ENCODE results near the gene TSPAN10. TPM values are rescaled to one million over a fixed set of nuclear protein-coding genes. Genes with fewer than 3 reads are reported as not detected.
"Not testable (repeated sequence)": the region's sequence is repeated elsewhere in the genome, so short reads cannot be mapped to it uniquely, and the experiment has no call there.

Gene TSPAN10
- total RNA-seq, 1 donor = 0.10 TPM

DNA sequence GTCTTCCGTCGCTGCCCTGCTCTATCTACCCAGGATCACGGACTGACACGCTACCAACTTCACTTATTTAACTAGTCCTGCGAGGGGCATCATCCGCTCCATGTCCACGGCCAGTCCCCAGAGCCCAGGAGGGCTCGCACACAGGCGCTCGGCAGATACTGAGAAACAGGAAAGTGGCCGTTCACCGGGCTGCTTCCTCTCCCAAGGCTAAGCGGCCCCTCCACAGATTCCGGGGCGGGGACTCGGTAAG, 29.0 kb downstream of the TSPAN10 start:
- Histone ChIP-seq H3K4me1 (ENCODE audit: insufficient read depth, low read length) (peaks cover 30% of the 10 kb centered on the region), H3K9me3 (ENCODE audit: low read depth, low read length) (no peaks in the 10 kb centered on the region), H3K4me3 (ENCODE audit: low read length) (peak overlapping the region; percentile 90), H3K27me3 (ENCODE audit: insufficient read depth, low read length) (no peaks in the 10 kb centered on the region)

DNA sequence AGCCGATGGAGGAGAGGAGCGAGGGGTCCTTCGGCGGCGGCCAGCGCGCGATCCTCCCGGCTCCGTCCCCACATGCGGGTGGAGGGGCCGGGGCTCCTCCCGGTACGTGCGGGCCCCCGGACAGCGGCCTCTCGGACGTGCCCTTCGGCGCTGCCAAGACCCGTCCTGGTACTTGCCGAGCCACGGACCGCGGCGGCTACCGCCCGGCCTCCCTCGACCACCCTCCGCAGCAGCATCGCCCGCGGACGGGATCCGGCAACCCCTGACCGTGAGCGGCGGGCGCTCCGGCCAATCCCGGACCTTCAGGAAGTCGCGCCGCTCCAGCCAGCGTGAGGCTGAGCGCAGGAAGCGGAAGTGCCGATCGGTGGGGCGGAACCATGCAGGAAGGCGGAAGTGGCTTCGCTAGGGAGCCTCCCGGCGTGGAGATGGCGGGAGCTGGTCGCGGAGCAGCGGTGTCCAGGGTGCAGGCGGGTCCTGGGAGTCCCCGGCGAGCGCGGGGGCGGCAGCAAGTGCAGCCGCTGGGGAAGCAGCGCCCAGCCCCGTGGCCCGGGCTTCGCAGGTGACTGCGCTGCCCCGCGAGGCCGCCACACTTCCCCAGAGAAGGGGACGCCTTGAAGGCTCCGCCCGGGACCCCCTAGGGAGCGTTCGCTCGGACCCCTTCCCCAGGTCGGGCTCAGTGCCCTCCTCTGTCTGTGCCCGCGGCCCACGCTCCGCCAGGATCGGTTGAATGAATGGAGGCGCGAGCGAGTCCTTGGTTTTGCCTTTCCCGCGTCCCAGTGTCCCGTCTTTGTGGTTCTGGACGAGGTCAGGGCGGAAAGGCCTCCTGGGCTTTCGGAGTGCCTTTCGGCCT, 29.6 kb downstream of the TSPAN10 start, which contains the start of the genes CCDC137 and OXLD1:
CCDC137 (plus strand) TSS at position 396 of the 850 bp plus-strand sequence; CDS start at position 426, 30 bp downstream.
OXLD1 (minus strand) TSS at position 264 of the 850 bp plus-strand sequence; CDS start at position 236, 28 bp downstream.
- no peaks in the 10 kb centered on the region for H3K27me3 ChIP-seq (ENCODE audit: insufficient read depth, low read length)
- H3K4me3 ChIP-seq (ENCODE audit: low read length) = peak within 1 kb of the TSS; percentile 90
- H3K4me1 ChIP-seq (ENCODE audit: insufficient read depth, low read length) = peaks cover 30% of the 10 kb centered on the region
- no peaks in the 10 kb centered on the region for H3K9me3 ChIP-seq (ENCODE audit: low read depth, low read length)

DNA sequence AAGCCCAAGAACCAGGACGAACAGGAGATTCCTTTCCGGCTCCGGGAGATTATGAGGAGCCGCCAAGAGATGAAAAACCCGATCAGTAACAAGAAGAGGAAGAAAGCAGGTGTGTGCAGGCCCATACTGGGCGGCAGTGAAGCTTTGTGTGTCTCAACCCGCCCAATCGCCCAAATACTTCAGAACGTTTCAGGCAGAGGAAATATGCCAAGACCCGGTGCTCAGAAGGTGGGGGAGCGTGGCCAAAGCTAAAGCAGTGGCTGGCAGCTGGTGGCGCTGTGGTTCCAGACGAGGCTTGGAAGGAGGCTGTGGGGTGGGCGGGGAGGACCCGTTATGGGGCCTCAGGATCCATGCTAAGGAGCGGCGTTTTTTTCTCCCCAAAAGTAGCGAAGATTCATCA, 30.8 kb downstream of the TSPAN10 start:
- H3K4me1 ChIP-seq (ENCODE audit: insufficient read depth, low read length) = peaks cover 30% of the 10 kb centered on the region
- no peak overlapping the region for H3K4me3 ChIP-seq (ENCODE audit: low read length)
- H3K27me3 ChIP-seq (ENCODE audit: insufficient read depth, low read length) = no peaks in the 10 kb centered on the region
- no peaks in the 10 kb centered on the region for H3K9me3 ChIP-seq (ENCODE audit: low read depth, low read length)

DNA sequence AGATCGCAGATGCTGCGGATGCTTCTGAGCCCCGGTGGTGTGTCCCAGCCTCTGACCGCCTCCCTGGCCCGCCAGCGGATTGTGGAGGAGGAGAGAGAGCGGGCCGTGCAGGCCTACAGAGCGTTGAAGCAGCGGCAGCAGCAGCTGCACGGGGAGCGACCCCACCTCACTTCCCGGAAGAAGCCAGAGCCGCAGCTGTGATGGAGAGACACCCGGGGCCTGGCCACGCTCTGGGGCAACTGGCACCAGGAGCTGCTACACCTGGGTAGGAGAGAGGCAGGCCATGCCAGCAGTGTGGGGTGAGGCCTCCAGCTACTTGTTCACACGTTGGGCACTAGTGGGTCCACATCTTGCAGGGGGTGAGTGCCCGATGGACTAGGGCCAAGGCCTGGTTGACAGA, 35.5 kb downstream of the TSPAN10 start:
- H3K27me3 ChIP-seq (ENCODE audit: insufficient read depth, low read length) = no peaks in the 10 kb centered on the region
- H3K4me3 ChIP-seq (ENCODE audit: low read length) = no peak overlapping the region
- no peaks in the 10 kb centered on the region for H3K9me3 ChIP-seq (ENCODE audit: low read depth, low read length)
- peaks cover 11% of the 10 kb centered on the region for H3K4me1 ChIP-seq (ENCODE audit: insufficient read depth, low read length)

DNA sequence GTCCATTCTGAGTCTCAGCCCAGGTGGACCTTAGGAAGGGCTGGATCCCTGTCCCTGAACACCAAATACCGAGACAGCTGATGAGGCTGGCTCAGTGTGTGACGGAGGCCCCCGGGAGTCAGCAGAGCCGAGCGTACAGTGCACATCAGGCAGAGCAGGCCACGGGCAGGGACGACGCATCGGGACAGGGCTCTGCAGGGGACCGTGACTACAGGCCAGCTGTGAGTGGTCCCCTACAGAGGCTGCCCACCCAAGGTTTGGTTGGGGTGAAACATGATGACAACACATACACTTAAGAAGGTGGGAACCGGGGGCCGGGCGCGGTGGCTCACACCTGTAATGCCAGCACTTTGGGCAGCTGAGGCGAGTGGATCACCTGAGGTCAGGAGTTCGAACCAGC, 36.0 kb downstream of the TSPAN10 start:
- Histone ChIP-seq H3K4me3 (ENCODE audit: low read length) (no peak overlapping the region), H3K4me1 (ENCODE audit: insufficient read depth, low read length) (peaks cover 7% of the 10 kb centered on the region), H3K9me3 (ENCODE audit: low read depth, low read length) (no peaks in the 10 kb centered on the region), H3K27me3 (ENCODE audit: insufficient read depth, low read length) (no peaks in the 10 kb centered on the region)

DNA sequence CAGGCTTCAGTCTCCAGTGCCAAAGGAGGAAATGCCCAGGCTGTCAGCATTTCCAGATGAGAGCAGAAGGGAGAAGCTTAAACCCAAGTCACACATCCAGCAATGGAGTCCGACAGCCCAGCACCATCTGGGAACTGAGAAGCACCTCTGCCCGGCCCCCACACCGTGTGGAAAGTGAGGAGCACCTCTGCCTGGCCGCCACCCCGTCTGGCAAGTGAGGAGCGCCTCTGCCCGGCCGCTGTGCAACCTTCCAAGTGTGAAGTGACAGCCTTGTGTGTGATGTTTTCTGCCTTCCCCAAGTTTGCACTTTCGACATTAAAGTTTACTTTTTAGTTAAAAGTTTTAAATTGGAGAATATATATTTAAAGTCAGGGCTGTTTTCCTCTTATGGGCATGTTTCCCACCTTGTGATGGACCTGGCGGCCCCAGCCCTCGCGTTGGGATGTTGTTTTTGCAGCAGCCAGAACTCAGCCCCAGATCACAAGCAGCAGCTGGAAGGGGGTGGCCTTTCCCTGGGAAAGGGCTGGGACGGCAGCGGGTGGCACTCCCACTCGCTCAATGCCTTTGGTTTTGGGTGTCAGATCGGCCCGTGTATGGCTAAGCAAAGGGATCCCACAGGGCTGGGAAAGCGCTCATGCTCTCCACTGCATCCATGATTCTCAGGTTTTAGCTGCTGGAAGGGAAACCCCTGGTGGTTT, 36.7 kb downstream of the TSPAN10 start:
- no peaks in the 10 kb centered on the region for H3K9me3 ChIP-seq (ENCODE audit: low read depth, low read length)
- H3K4me3 ChIP-seq (ENCODE audit: low read length) = no peak overlapping the region

DNA sequence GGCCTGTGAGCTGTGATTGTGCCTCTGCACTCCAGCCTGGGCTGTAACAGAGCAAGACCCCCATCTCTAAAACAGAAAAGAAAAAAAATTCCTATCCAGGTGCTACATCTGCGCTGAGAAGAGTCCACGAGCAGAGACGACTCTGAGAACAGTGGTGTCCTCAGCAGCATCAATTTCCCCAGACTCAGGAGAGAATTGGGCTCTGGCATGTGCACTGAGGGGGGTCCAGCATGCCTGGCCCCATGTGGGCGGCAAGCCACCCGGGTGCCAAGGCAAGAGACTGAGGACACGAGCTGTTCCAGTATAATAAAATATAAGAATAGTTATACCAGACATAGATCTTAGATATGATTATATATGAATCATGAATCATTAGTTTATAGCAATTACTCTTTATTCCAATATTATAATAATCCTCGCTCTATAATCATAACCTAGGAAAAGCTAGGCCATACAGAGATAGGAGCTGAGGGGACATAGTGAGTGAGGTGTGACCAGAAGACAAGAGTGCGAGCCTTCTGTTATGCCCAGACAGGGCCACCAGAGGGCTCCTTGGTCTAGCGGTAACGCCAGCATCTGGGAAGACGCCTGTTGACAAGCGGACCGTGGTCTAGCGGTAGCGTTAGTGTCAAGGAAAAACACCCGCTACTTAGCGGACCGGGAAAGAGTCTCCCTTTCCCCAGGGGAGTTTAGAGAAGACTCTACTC, 38.7 kb downstream of the TSPAN10 start:
- not testable (repeated sequence) for H3K4me3 ChIP-seq (ENCODE audit: low read length); H3K27me3 ChIP-seq (ENCODE audit: insufficient read depth, low read length); H3K9me3 ChIP-seq (ENCODE audit: low read depth, low read length); H3K4me1 ChIP-seq (ENCODE audit: insufficient read depth, low read length)

More for the DNA sequence above, 36.7 kb downstream of the TSPAN10 start:
- Histone ChIP-seq H3K4me1 (ENCODE audit: insufficient read depth, low read length) (no peaks in the 10 kb centered on the region), H3K27me3 (ENCODE audit: insufficient read depth, low read length) (no peaks in the 10 kb centered on the region)

DNA sequence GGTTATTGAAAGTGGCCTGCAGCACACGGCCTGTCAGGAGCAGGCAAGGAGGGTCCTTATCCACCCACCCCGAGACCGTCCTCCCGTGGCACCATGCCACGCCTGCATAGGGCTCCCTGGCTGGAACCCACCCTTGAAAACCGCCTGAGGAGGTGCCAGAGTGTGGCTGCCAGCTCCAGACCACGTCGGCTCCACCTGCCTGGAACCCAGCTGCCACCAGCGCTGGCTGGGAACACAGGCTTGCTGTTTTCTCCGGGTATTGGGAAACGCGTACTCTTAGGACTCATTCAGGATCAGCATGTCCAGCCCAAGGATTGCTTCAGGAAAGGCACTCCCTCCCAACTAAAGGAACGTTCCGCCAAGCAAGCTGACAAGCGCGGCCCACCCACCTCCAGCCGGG, 39.9 kb downstream of the TSPAN10 start:
- Histone ChIP-seq H3K9me3 (ENCODE audit: low read depth, low read length) (no peaks in the 10 kb centered on the region), H3K4me3 (ENCODE audit: low read length) (no peak overlapping the region), H3K27me3 (ENCODE audit: insufficient read depth, low read length) (no peaks in the 10 kb centered on the region), H3K4me1 (ENCODE audit: insufficient read depth, low read length) (no peaks in the 10 kb centered on the region)

DNA sequence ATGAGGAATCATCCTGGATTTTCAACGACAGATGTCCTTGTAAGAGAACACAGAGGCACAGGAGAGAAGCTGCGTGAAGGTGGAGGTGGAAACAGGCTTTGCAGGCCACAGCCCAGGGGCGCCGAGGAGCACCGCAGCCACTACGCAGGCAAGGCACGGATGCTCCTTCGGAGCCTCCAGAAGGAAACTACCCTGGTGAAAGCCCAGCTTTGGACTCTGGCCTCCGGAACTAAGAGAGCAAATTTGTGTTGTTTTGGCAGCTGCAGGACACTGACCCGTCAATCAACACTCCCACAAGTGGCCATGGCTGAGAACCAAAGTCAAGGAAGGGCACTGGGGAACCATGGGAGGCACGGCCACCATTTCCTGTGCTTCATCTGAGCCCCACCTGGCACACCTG, 43.2 kb downstream of the TSPAN10 start:
- H3K9me3 ChIP-seq (ENCODE audit: low read depth, low read length) = no peaks in the 10 kb centered on the region
- no peaks in the 10 kb centered on the region for H3K27me3 ChIP-seq (ENCODE audit: insufficient read depth, low read length)
- H3K4me3 ChIP-seq (ENCODE audit: low read length) = no peak overlapping the region
- peaks cover 21% of the 10 kb centered on the region for H3K4me1 ChIP-seq (ENCODE audit: insufficient read depth, low read length)

DNA sequence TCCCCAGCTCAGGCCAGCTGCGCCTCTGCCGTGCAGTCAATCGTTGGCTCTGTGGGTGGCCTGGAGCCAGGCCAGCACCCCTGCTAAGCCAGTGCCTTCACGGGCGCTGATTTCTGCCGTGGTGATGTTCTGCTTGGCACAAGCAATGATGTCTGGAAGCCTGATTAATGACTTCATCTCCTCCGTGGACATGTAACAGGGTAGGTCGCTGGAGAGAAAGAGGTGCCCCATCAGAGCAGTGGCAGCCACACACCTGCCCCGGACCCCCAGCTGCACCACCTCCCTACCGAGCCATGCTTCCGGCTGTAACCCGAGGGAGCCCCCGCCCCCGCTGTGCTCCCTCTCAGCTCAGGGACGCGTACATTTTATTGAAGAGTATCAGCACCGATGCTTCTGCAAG, 44.7 kb downstream of the TSPAN10 start:
- no peaks in the 10 kb centered on the region for H3K9me3 ChIP-seq (ENCODE audit: low read depth, low read length)
- peaks cover 26% of the 10 kb centered on the region for H3K4me1 ChIP-seq (ENCODE audit: insufficient read depth, low read length)
- no peak overlapping the region for H3K4me3 ChIP-seq (ENCODE audit: low read length)
- no peaks in the 10 kb centered on the region for H3K27me3 ChIP-seq (ENCODE audit: insufficient read depth, low read length)

DNA sequence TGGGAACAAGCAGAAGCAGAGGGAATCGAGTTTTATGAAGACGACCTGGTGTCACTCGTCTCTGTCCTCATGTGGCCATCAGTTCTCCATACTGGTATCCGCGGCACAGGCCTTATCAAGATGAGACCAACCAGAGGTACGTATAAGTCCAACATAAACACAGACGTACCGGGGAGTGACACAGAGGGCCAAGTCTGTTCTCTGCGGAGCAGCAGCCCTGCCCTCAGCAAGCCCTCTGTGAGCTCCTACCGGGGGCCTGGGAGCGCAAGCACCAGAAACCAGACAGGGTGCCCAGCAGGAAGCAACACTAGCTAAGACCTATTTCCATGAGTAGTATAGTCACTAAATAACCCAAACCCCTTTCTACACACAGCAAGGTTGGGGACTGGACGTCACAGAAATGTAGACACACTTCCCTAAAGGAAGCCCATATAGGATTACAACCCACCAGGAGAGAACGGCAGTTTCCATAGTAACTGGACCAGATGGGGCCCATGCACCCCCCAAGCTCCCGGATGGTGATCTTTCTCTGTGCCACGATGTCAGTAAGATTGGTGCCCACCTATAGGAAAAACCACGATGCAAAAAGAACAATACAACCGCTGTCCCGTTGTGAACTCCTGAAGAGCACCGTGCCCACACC, 45.7 kb downstream of the TSPAN10 start:
- no peaks in the 10 kb centered on the region for H3K27me3 ChIP-seq (ENCODE audit: insufficient read depth, low read length)
- peaks cover 26% of the 10 kb centered on the region for H3K4me1 ChIP-seq (ENCODE audit: insufficient read depth, low read length)
- peak overlapping the region; percentile 78 for H3K4me3 ChIP-seq (ENCODE audit: low read length)
- H3K9me3 ChIP-seq (ENCODE audit: low read depth, low read length) = no peaks in the 10 kb centered on the region

DNA sequence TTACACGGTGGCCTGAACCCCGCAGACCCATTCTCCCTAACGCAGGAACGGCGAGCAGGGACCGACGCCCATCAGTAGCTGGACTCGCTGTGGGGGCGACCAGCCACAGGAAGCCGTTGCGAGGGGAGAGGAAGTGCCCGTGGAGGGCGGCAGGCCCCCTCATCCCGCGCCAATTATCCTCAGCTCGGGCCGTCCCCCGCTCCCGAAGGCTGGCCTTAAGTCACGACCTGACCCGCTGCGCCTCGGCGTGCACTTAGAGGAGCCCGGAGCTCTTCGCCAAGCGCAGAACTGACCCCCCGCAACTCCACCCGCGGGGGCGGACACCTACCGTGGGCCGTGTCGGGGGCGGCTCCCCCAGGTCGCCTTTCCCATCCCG, 46.2 kb downstream of the TSPAN10 start:
- Histone ChIP-seq H3K4me3 (ENCODE audit: low read length) (peak overlapping the region; percentile 78), H3K27me3 (ENCODE audit: insufficient read depth, low read length) (no peaks in the 10 kb centered on the region)

DNA sequence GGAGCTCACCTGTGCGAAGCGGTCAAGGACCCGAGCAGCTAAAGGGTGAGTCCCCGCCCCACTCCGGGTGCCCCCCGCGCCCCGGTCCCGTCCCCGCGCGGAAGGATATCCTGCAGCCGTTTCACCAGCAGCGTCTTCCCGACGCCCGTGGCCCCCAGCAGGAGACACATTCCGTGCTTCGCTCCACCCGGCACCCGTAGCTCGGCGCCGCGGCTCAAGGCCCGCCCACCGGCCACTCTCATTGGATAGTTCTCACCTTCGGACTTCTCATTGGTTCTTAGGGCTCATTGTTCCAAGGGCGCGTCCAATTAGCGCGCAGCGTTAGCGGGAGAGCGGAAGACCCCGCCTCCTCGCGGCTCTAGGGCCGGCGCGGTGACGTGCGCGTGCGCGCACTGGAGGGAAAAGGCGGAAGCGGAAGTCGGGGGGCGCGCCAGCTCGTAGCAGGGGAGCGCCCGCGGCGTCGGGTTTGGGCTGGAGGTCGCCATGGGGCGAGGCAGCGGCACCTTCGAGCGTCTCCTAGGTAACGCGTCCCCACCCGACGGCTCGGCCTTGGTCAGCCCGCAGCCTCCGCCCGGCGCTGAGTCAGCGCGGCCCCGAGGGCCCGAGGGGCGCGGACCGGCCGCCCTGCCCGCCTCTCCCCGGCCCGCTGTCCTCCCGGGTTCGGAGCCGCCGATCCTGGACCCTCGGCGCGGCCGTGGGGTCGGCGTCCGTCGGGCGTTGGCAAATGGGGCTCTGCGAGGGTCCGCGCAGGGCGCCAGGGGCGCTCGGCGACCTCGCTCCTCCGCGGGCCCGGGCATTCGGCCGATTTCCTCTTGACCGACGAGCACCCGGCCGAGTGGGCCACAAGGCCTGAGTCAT, 46.8 kb downstream of the TSPAN10 start, which contains the start of the genes ARL16 and HGS:
ARL16 (minus strand) TSS at position 214 of the 858 bp plus-strand sequence; CDS start at position 170, 44 bp downstream.
HGS (plus strand) TSS at position 428 of the 858 bp plus-strand sequence; CDS start at position 484, 56 bp downstream.
- Histone ChIP-seq H3K4me1 (ENCODE audit: insufficient read depth, low read length) (peaks cover 26% of the 10 kb centered on the region), H3K9me3 (ENCODE audit: low read depth, low read length) (no peaks in the 10 kb centered on the region), H3K27me3 (ENCODE audit: insufficient read depth, low read length) (no peaks in the 10 kb centered on the region), H3K4me3 (ENCODE audit: low read length) (peak within 1 kb of the TSS; percentile 78)

More for the DNA sequence above, 46.2 kb downstream of the TSPAN10 start:
- peaks cover 26% of the 10 kb centered on the region for H3K4me1 ChIP-seq (ENCODE audit: insufficient read depth, low read length)
- H3K9me3 ChIP-seq (ENCODE audit: low read depth, low read length) = no peaks in the 10 kb centered on the region

DNA sequence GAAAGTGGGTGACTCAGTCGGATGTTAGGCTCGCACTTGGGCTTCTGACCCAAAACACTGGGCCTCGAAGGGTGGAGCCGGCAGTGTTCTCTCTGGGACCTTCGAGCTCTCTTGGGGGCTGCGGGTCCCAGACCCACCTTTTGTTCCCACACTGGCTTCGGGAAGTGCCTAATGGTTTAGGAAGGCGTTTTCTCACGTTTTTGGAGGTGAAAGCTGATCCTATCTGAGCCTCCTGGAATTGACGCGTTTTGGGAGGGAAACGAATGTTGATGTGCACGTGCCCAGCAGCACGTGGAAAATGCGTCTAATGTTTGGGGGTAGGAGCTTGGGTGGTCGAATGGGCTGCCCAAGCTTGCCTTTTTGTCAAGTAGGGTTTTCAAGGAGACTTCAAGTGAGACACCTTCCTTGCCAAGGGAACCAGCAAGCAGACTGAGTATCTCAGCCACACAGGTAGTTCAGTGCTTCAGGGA, 47.5 kb downstream of the TSPAN10 start:
- Histone ChIP-seq H3K4me1 (ENCODE audit: insufficient read depth, low read length) (peaks cover 26% of the 10 kb centered on the region), H3K27me3 (ENCODE audit: insufficient read depth, low read length) (no peaks in the 10 kb centered on the region), H3K9me3 (ENCODE audit: low read depth, low read length) (no peaks in the 10 kb centered on the region), H3K4me3 (ENCODE audit: low read length) (peak overlapping the region; percentile 78)

Data from mononuclear cell (primary cell).